ENCODE results near the gene LCN1.

- no peak for TF ChIP-seq GATA2 (IDR thresholded peaks at IDR 0.05; ENCODE audit: low read depth, low read length)
- no peak for TF ChIP-seq GATA3 (IDR thresholded peaks at IDR 0.05; ENCODE audit: low read depth, low read length)
Observed at GRCh38 chr9:135547756-135548736, 26.8 kb downstream of the LCN1 start.
